Activated T-helper 9 cell treated with anti-CD3 and anti-CD28 coated beads, Interleukin-2, amount 50 U/mL, for 16 hours (primary cell): ENCODE measurements around the gene OR4K2.
"Not testable (repeated sequence)": the region's sequence is repeated elsewhere in the genome, so short reads cannot be mapped to it uniquely, and the experiment has no call there.

Experiments
- DNase-seq: peaks from one replicate; pipeline ENCODE4 v3.0.0-alpha.2; 2020; ENCODE audit warnings: low read depth

Gene OR4K2

GRCh38 chr14:19874842-19875241, at the start of gene OR4K2:
TSS of gene OR4K2 (plus strand) at chr14:19875142. CDS start at chr14:19876268, 1,126 bp downstream.
- no peak for DNase-seq

GRCh38 chr14:19827626-19828244, 47.2 kb upstream of the OR4K2 start:
- DNase-seq: not testable (repeated sequence)

- no peak for DNase-seq
These were observed 46.6 kb upstream of the OR4K2 start for GRCh38 chr14:19828314-19828713.

GRCh38 chr14:19834203-19834848, 40.6 kb upstream of the OR4K2 start:
- DNase-seq: not testable (repeated sequence)

GRCh38 chr14:19838433-19838832, 36.5 kb upstream of the OR4K2 start:
- no peak for DNase-seq

GRCh38 chr14:19851365-19851764, 23.6 kb upstream of the OR4K2 start:
- no peak for DNase-seq

- DNase-seq: not testable (repeated sequence)
These were observed 8.8 kb upstream of the OR4K2 start for GRCh38 chr14:19866061-19866669.

- no peak for DNase-seq
These were observed 1.8 kb upstream of the OR4K2 start for GRCh38 chr14:19873178-19873577.

- no peak for DNase-seq
These were observed 3.2 kb downstream of the OR4K2 start for GRCh38 chr14:19878029-19878642.

- DNase-seq: no peak
These were observed 20.3 kb downstream of the OR4K2 start for GRCh38 chr14:19895282-19895681.

GRCh38 chr14:19900999-19901398, 26.1 kb downstream of the OR4K2 start:
- DNase-seq: no peak

GRCh38 chr14:19902409-19902808, 27.5 kb downstream of the OR4K2 start:
- DNase-seq: no peak

GRCh38 chr14:19906665-19907064, 31.7 kb downstream of the OR4K2 start:
- no peak for DNase-seq

GRCh38 chr14:19911114-19911513, 36.2 kb downstream of the OR4K2 start:
- DNase-seq: no peak

- DNase-seq: no peak
These were observed 42.3 kb downstream of the OR4K2 start for GRCh38 chr14:19917243-19917642.

GRCh38 chr14:19917955-19918518, 43.1 kb downstream of the OR4K2 start:
- DNase-seq: no peak

- no peak for DNase-seq
These were observed 43.8 kb downstream of the OR4K2 start for GRCh38 chr14:19918553-19919264.

GRCh38 chr14:19920021-19920657, 45.2 kb downstream of the OR4K2 start, which contains the start of gene OR4K5:
TSS of gene OR4K5 (plus strand) at chr14:19920607. CDS start at chr14:19920607, 0 bp downstream.
- DNase-seq: no peak

- DNase-seq: no peak
These were observed 55.7 kb downstream of the OR4K2 start, which contains the start of gene OR4K1 for GRCh38 chr14:19930617-19931016. TSS of gene OR4K1 (plus strand) at chr14:19930917. CDS start at chr14:19935667, 4,750 bp downstream.
